KMS-11 (cell line): Measurements from ENCODE around the gene RAB43.
"Not testable (repeated sequence)": the region's sequence is repeated elsewhere in the genome, so short reads cannot be mapped to it uniquely, and the experiment has no call there.

Source experiments
- H2AFZ ChIP-seq: fragments of 200-600 bp; sonication (generic); 2 replicates; pipeline ENCODE4 v1.6.1; 2016; ENCODE audit warnings: antibody characterized with exemption, mixed run types, low read depth
- H3K27ac ChIP-seq: fragments of 200-600 bp; sonication (generic); 2 replicates; pipeline ENCODE4 v1.6.1; 2016; ENCODE audit warnings: mild to moderate bottlenecking, mixed run types
- H3K27me3 ChIP-seq: fragments of 200-600 bp; sonication (generic); 2 replicates; pipeline ENCODE4 v1.6.1; 2017; ENCODE audit warnings: mild to moderate bottlenecking, low read depth, mixed run types, moderate library complexity; ENCODE audit not compliant: insufficient read depth
- H3K36me3 ChIP-seq: fragments of 200-600 bp; sonication (generic); 2 replicates; pipeline ENCODE4 v1.6.1; 2017; ENCODE audit warnings: mild to moderate bottlenecking, mixed run types; ENCODE audit not compliant: insufficient read depth
- H3K4me1 ChIP-seq: fragments of 200-600 bp; sonication (generic); 2 replicates; pipeline ENCODE4 v1.6.1; 2016; ENCODE audit warnings: mild to moderate bottlenecking, low read depth, mixed run types; ENCODE audit not compliant: poor library complexity, severe bottlenecking
- H3K4me2 ChIP-seq: fragments of 200-600 bp; sonication (generic); 2 replicates; pipeline ENCODE4 v1.7.0; 2016; ENCODE audit warnings: mild to moderate bottlenecking, mixed run types
- H3K4me3 ChIP-seq: fragments of 200-600 bp; sonication (generic); IDR thresholded peaks from 2 replicates; pipeline ENCODE4 v1.6.1; 2017; ENCODE audit warnings: low read depth, low read length, mixed read lengths; ENCODE audit not compliant: insufficient read depth
- H3K79me2 ChIP-seq: fragments of 200-600 bp; sonication (generic); 2 replicates; pipeline ENCODE4 v1.6.1; 2016; ENCODE audit warnings: low read depth, mixed run types; ENCODE audit not compliant: insufficient read depth
- H3K9ac ChIP-seq: fragments of 200-600 bp; sonication (generic); 2 replicates; pipeline ENCODE4 v1.6.1; 2016; ENCODE audit warnings: mild to moderate bottlenecking, mixed run types
- H4K20me1 ChIP-seq: fragments of 200-600 bp; sonication (generic); 2 replicates; pipeline ENCODE4 v1.6.1; 2016; ENCODE audit warnings: mild to moderate bottlenecking, mixed run types; ENCODE audit not compliant: insufficient read depth
- CTCF ChIP-seq: fragments of 200-600 bp; sonication (generic); conservative IDR thresholded peaks from 2 replicates; pipeline ENCODE4 v1.6.1; 2017; ENCODE audit warnings: low read depth, mild to moderate bottlenecking, antibody characterized with exemption, low read length, moderate library complexity, mixed read lengths

Gene RAB43

GRCh38 chr3:129139911-129140310 is 18.3 kb upstream of the RAB43 start:
- no peak overlapping the region for H3K4me3 ChIP-seq
- no peaks in the 10 kb centered on the region; the same call in 1 of the 2 replicates for H3K36me3 ChIP-seq
- no peaks in the 10 kb centered on the region for H3K4me1 ChIP-seq
- TF ChIP-seq CTCF: no peak
- no peak overlapping the region for H3K4me2 ChIP-seq
- H3K27ac ChIP-seq: no peak overlapping the region
- H4K20me1 ChIP-seq: no peaks in the 10 kb centered on the region
- H3K27me3 ChIP-seq: no peaks in the 10 kb centered on the region
- no peak overlapping the region for H2AFZ ChIP-seq
- H3K9ac ChIP-seq: no peak overlapping the region
- no peaks in the 10 kb centered on the region for H3K79me2 ChIP-seq

- H3K36me3 ChIP-seq, H3K27me3 ChIP-seq, H3K4me3 ChIP-seq, H3K9ac ChIP-seq, H3K27ac ChIP-seq, H4K20me1 ChIP-seq, H3K79me2 ChIP-seq, H3K4me1 ChIP-seq, H2AFZ ChIP-seq, H3K4me2 ChIP-seq: not testable (repeated sequence)
Observed at GRCh38 chr3:129136275-129136674, 14.7 kb upstream of the RAB43 start.

GRCh38 chr3:129132097-129132866 is 10.7 kb upstream of the RAB43 start:
- Histone ChIP-seq H3K79me2 (no peaks in the 10 kb centered on the region), H4K20me1 (no peaks in the 10 kb centered on the region), H3K27ac (no peak overlapping the region), H2AFZ (no peak overlapping the region), H3K4me2 (no peak overlapping the region), H3K36me3 (peaks cover 6% of the 10 kb centered on the region; the same call in 1 of the 2 replicates), H3K4me1 (no peaks in the 10 kb centered on the region), H3K9ac (0 out of 2 replicates have a peak overlapping the region, but pooled peaks have one; percentile 2), H3K4me3 (no peak overlapping the region), H3K27me3 (no peaks in the 10 kb centered on the region)
- TF ChIP-seq CTCF: no peak

- no peak for TF ChIP-seq CTCF
- Histone ChIP-seq H2AFZ (no peak overlapping the region), H3K27ac (no peak overlapping the region), H3K79me2 (no peaks in the 10 kb centered on the region), H3K9ac (no peak overlapping the region), H3K4me1 (no peaks in the 10 kb centered on the region), H3K4me2 (no peak overlapping the region), H4K20me1 (no peaks in the 10 kb centered on the region), H3K36me3 (peaks cover 6% of the 10 kb centered on the region; the same call in 1 of the 2 replicates), H3K4me3 (no peak overlapping the region), H3K27me3 (no peaks in the 10 kb centered on the region)
Observed at GRCh38 chr3:129131465-129132088, 10.0 kb upstream of the RAB43 start.

- H2AFZ ChIP-seq: no peak overlapping the region
- no peak overlapping the region for H3K4me3 ChIP-seq
- no peaks in the 10 kb centered on the region for H4K20me1 ChIP-seq
- no peaks in the 10 kb centered on the region for H3K79me2 ChIP-seq
- no peak overlapping the region for H3K9ac ChIP-seq
- no peaks in the 10 kb centered on the region for H3K27me3 ChIP-seq
- no peak for TF ChIP-seq CTCF
- no peaks in the 10 kb centered on the region for H3K4me1 ChIP-seq
- peaks cover 6% of the 10 kb centered on the region; the same call in 1 of the 2 replicates for H3K36me3 ChIP-seq
- no peak overlapping the region for H3K4me2 ChIP-seq
- no peak overlapping the region for H3K27ac ChIP-seq
Observed at GRCh38 chr3:129130291-129130813, 8.7 kb upstream of the RAB43 start.
